H1 (cell line): ENCODE data around the gene UMODL1. TPM values are rescaled to one million over a fixed set of nuclear protein-coding genes. Genes with fewer than 3 reads are reported as not detected.

ENCODE experiments used
- BCL11A ChIP-seq, 2 experiments: IDR thresholded peaks; one replicate each; pipeline ENCODE4 v1.6.1; 2011; ENCODE audit warnings: low read depth in 2 of 2, low read length in 2 of 2, mild to moderate bottlenecking in 2 of 2
- GABPA ChIP-seq: IDR thresholded peaks from 2 replicates; pipeline ENCODE4 v1.6.1; 2011; ENCODE audit warnings: mild to moderate bottlenecking, low read length, moderate library complexity, borderline replicate concordance; ENCODE audit not compliant: insufficient read depth
- GTF2F1 ChIP-seq: IDR thresholded peaks from 2 replicates; pipeline ENCODE4 v1.6.1; 2012; ENCODE audit warnings: low read depth, low read length, improper control_type of control experiment, borderline replicate concordance
- NANOG ChIP-seq: IDR thresholded peaks from 2 replicates; pipeline ENCODE4 v1.6.1; 2011; ENCODE audit warnings: low read length, low read depth, mild to moderate bottlenecking, inconsistent platforms; ENCODE audit not compliant: insufficient read depth, poor library complexity, severe bottlenecking
- NRF1 ChIP-seq: IDR thresholded peaks from 2 replicates; pipeline ENCODE4 v1.6.1; 2011; ENCODE audit warnings: mild to moderate bottlenecking, low read depth, low read length, improper control_type of control experiment
- PHF8 ChIP-seq: fragments of 200-600 bp; sonication (generic); conservative IDR thresholded peaks from 2 replicates; pipeline ENCODE4 v1.7.1; 2012; ENCODE audit warnings: low read depth, mild to moderate bottlenecking, inconsistent platforms, low read length, moderate library complexity
- RXRA ChIP-seq: IDR thresholded peaks from 2 replicates; pipeline ENCODE4 v1.6.1; 2011; ENCODE audit warnings: low read depth, mild to moderate bottlenecking, low read length, moderate library complexity; ENCODE audit not compliant: insufficient read depth
- SIX5 ChIP-seq: IDR thresholded peaks from 2 replicates; pipeline ENCODE4 v1.6.1; 2011; ENCODE audit warnings: mild to moderate bottlenecking, low read depth, low read length
- polyA plus RNA-seq, 7 experiments: library from polyadenylated mRNA; depleted of rRNA in 3 of 7; stranded (reverse) in 5 of 7; unstranded in 2 of 7; fragments of >200 nt in 5 of 7; fragments of 200-250 nt in 2 of 7; gene quantifications; 1 replicate in 5 of 7; 2 replicates in 1 of 7; 4 replicates in 1 of 7; pipeline versions ENCODE4 v1.2.1 to v1.2.3, GENCODE V29; 2011 to 2013; ENCODE audit warnings: missing spikeins in 2 of 7, mixed read lengths in 2 of 7
- total RNA-seq: library from RNA; stranded (reverse); fragmentation: NEBNext Ultra II Directional; extraction: Animal tissue kit (Norgen Biotek cat#: 25700); gene quantifications from 2 replicates; pipeline ENCODE4 v1.2.1, GENCODE V29; 2021
- TF ChIP-seq, protein P1 (sequence below): fragments of 300-600 bp; sonication (generic); IDR thresholded peaks from 2 replicates; pipeline ENCODE4 v1.7.1; 2012; ENCODE audit warnings: low read length, moderate library complexity, mild to moderate bottlenecking, inconsistent platforms; ENCODE audit not compliant: insufficient replicate concordance

Gene UMODL1
- total and polyA plus RNA-seq, 2 of the 8 experiments (the other 6 are each of a cell fraction or from before 2014, with no cell fraction given), result not detected

DNA sequence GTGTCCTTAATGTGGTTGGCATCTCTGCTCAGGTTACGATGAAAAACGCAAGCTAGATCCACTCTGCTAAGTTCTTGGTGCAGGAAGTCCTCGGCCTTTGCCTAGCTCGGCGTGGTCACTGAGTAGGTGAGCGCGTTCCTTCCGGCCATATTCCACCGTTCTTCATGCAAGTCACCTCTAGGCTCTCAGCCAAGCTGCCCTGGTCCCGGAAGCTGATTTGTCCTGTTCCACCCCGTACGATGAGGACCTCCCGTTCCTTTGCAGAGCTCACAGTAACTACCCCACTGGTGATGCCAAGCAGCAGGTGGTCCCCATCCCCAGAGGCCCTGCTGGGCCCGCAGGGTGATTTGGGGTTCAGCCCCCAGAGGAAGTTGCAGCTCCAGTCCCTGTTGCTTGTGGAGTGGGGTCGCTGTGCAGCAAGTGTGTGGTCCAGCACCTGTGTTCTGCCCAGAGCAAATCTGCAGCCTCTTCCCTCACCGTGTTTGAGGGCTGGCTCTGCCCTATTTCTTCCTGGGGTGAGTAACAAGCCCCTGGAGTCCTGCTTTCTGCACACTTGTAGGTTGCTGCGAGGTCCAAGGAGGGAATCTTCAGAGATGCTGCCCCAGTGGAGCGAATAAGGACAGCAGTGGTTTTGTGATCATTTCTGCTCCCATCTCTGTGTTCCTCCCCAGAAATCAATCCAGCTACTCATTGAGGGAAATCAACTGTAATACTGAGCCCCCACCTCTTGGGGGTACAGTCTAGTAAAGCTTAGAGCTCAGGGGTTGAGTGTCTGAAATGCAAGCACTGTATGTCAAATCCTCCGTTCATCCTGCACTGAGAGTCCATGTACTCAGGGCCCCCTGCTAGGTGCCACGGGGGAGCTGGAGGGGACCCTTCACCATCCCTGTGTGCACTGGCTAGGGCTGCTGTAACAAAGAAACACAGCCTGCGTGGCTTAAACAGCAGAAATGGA, 2.3 kb downstream of the UMODL1 start (continued):
- TF ChIP-seq, protein P1, sequence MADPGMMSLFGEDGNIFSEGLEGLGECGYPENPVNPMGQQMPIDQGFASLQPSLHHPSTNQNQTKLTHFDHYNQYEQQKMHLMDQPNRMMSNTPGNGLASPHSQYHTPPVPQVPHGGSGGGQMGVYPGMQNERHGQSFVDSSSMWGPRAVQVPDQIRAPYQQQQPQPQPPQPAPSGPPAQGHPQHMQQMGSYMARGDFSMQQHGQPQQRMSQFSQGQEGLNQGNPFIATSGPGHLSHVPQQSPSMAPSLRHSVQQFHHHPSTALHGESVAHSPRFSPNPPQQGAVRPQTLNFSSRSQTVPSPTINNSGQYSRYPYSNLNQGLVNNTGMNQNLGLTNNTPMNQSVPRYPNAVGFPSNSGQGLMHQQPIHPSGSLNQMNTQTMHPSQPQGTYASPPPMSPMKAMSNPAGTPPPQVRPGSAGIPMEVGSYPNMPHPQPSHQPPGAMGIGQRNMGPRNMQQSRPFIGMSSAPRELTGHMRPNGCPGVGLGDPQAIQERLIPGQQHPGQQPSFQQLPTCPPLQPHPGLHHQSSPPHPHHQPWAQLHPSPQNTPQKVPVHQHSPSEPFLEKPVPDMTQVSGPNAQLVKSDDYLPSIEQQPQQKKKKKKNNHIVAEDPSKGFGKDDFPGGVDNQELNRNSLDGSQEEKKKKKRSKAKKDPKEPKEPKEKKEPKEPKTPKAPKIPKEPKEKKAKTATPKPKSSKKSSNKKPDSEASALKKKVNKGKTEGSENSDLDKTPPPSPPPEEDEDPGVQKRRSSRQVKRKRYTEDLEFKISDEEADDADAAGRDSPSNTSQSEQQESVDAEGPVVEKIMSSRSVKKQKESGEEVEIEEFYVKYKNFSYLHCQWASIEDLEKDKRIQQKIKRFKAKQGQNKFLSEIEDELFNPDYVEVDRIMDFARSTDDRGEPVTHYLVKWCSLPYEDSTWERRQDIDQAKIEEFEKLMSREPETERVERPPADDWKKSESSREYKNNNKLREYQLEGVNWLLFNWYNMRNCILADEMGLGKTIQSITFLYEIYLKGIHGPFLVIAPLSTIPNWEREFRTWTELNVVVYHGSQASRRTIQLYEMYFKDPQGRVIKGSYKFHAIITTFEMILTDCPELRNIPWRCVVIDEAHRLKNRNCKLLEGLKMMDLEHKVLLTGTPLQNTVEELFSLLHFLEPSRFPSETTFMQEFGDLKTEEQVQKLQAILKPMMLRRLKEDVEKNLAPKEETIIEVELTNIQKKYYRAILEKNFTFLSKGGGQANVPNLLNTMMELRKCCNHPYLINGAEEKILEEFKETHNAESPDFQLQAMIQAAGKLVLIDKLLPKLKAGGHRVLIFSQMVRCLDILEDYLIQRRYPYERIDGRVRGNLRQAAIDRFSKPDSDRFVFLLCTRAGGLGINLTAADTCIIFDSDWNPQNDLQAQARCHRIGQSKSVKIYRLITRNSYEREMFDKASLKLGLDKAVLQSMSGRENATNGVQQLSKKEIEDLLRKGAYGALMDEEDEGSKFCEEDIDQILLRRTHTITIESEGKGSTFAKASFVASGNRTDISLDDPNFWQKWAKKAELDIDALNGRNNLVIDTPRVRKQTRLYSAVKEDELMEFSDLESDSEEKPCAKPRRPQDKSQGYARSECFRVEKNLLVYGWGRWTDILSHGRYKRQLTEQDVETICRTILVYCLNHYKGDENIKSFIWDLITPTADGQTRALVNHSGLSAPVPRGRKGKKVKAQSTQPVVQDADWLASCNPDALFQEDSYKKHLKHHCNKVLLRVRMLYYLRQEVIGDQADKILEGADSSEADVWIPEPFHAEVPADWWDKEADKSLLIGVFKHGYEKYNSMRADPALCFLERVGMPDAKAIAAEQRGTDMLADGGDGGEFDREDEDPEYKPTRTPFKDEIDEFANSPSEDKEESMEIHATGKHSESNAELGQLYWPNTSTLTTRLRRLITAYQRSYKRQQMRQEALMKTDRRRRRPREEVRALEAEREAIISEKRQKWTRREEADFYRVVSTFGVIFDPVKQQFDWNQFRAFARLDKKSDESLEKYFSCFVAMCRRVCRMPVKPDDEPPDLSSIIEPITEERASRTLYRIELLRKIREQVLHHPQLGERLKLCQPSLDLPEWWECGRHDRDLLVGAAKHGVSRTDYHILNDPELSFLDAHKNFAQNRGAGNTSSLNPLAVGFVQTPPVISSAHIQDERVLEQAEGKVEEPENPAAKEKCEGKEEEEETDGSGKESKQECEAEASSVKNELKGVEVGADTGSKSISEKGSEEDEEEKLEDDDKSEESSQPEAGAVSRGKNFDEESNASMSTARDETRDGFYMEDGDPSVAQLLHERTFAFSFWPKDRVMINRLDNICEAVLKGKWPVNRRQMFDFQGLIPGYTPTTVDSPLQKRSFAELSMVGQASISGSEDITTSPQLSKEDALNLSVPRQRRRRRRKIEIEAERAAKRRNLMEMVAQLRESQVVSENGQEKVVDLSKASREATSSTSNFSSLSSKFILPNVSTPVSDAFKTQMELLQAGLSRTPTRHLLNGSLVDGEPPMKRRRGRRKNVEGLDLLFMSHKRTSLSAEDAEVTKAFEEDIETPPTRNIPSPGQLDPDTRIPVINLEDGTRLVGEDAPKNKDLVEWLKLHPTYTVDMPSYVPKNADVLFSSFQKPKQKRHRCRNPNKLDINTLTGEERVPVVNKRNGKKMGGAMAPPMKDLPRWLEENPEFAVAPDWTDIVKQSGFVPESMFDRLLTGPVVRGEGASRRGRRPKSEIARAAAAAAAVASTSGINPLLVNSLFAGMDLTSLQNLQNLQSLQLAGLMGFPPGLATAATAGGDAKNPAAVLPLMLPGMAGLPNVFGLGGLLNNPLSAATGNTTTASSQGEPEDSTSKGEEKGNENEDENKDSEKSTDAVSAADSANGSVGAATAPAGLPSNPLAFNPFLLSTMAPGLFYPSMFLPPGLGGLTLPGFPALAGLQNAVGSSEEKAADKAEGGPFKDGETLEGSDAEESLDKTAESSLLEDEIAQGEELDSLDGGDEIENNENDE, result no peak
- TF ChIP-seq GTF2F1 (no peak), PHF8 (no peak), GABPA (no peak), RXRA (no peak), SIX5 (no peak), NANOG (no peak), BCL11A (IDR thresholded peaks at IDR 0.05; ENCODE audit: low read depth in 2 of 2, low read length in 2 of 2) (no peak), NRF1 (no peak)
